ENCODE measurements around the gene IFRD2.

DNA sequence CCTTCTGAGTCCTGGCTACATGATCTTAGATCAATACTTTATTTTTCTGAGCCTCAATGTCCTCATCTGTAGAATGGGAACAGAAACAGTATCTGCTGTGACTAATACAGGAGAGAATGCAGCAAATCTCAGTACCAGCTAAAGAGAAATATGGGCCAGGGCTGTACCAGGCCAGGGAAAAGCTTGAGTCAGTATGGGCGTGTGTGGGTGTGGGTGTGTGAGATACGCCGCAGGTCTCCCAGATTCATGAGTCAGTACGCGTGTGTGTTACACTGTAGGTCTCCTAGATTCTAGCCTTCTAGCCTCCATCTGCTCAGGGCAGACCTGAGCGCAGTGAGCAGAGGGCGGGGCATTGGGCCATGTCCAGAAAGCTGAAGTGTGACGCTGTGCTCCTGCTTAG is 41.0 kb downstream of the IFRD2 start:
- TF ChIP-seq MAFK (IDR thresholded peaks at IDR 0.05; ENCODE audit: low read length) (no peak), HCFC1 (IDR thresholded peaks at IDR 0.05; ENCODE audit: low read depth, low read length) (no peak), SIN3A (IDR thresholded peaks at IDR 0.05; ENCODE audit: borderline replicate concordance in 2 of 2, control insufficient read depth in 1 of 2, low read depth in 2 of 2, low read length in 2 of 2) (no peak), JUNB (CRISPR knock-in tag; conservative IDR thresholded peaks at IDR 0.05) (no peak), TEAD4 (IDR thresholded peaks at IDR 0.05; ENCODE audit: low read length) (peak; percentile 62), TEAD4 (CRISPR knock-in tag; IDR thresholded peaks at IDR 0.05; ENCODE audit: borderline replicate concordance) (no peak), EP300 (IDR thresholded peaks at IDR 0.05; ENCODE audit: low read length) (no peak), PML (IDR thresholded peaks at IDR 0.05; ENCODE audit: low read length) (no peak), CEBPB (tag; IDR thresholded peaks at IDR 0.05) (no peak), POLR2AphosphoS5 (IDR thresholded peaks at IDR 0.05; ENCODE audit: control insufficient read depth, insufficient read depth, low read depth, low read length) (no peak), MXI1 (IDR thresholded peaks at IDR 0.05; ENCODE audit: low read depth, low read length) (no peak)
- TF ChIP-seq, protein P1, sequence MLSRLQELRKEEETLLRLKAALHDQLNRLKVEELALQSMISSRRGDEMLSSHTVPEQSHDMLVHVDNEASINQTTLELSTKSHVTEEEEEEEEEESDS (CRISPR knock-in tag; IDR thresholded peaks at IDR 0.05), result no peak
- TF ChIP-seq, protein P2, sequence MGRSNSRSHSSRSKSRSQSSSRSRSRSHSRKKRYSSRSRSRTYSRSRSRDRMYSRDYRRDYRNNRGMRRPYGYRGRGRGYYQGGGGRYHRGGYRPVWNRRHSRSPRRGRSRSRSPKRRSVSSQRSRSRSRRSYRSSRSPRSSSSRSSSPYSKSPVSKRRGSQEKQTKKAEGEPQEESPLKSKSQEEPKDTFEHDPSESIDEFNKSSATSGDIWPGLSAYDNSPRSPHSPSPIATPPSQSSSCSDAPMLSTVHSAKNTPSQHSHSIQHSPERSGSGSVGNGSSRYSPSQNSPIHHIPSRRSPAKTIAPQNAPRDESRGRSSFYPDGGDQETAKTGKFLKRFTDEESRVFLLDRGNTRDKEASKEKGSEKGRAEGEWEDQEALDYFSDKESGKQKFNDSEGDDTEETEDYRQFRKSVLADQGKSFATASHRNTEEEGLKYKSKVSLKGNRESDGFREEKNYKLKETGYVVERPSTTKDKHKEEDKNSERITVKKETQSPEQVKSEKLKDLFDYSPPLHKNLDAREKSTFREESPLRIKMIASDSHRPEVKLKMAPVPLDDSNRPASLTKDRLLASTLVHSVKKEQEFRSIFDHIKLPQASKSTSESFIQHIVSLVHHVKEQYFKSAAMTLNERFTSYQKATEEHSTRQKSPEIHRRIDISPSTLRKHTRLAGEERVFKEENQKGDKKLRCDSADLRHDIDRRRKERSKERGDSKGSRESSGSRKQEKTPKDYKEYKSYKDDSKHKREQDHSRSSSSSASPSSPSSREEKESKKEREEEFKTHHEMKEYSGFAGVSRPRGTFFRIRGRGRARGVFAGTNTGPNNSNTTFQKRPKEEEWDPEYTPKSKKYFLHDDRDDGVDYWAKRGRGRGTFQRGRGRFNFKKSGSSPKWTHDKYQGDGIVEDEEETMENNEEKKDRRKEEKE (IDR thresholded peaks at IDR 0.05; ENCODE audit: borderline replicate concordance in 1 of 2, control insufficient read depth in 1 of 2, low read depth in 2 of 2, low read length in 1 of 2), result no peak
- TF ChIP-seq, protein P3, sequence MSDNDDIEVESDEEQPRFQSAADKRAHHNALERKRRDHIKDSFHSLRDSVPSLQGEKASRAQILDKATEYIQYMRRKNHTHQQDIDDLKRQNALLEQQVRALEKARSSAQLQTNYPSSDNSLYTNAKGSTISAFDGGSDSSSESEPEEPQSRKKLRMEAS (CRISPR knock-in tag; IDR thresholded peaks at IDR 0.05), result no peak
- TF ChIP-seq, protein P4, sequence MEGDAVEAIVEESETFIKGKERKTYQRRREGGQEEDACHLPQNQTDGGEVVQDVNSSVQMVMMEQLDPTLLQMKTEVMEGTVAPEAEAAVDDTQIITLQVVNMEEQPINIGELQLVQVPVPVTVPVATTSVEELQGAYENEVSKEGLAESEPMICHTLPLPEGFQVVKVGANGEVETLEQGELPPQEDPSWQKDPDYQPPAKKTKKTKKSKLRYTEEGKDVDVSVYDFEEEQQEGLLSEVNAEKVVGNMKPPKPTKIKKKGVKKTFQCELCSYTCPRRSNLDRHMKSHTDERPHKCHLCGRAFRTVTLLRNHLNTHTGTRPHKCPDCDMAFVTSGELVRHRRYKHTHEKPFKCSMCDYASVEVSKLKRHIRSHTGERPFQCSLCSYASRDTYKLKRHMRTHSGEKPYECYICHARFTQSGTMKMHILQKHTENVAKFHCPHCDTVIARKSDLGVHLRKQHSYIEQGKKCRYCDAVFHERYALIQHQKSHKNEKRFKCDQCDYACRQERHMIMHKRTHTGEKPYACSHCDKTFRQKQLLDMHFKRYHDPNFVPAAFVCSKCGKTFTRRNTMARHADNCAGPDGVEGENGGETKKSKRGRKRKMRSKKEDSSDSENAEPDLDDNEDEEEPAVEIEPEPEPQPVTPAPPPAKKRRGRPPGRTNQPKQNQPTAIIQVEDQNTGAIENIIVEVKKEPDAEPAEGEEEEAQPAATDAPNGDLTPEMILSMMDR (IDR thresholded peaks at IDR 0.05 in 2 of 3, conservative IDR thresholded peaks at IDR 0.05 in 1 of 3; ENCODE audit: insufficient read depth in 2 of 3, low read depth in 1 of 3, low read length in 3 of 3), result no peak
